Mesodermal cell (in vitro differentiated cells): Measurements from ENCODE around the gene UGGT1.
"Not testable (repeated sequence)": the region's sequence is repeated elsewhere in the genome, so short reads cannot be mapped to it uniquely, and the experiment has no call there.

Experiments
- H3K27ac ChIP-seq: 2 replicates; pipeline ENCODE4 v1.7.0; 2013; ENCODE audit warnings: mild to moderate bottlenecking, low read depth, low read length, moderate library complexity; ENCODE audit not compliant: severe bottlenecking
- H3K36me3 ChIP-seq: 2 replicates; pipeline ENCODE4 v1.7.1; 2013; ENCODE audit warnings: mild to moderate bottlenecking, low read length, moderate library complexity; ENCODE audit not compliant: control insufficient read depth, insufficient read depth
- H3K4me1 ChIP-seq: one replicate; pipeline ENCODE4 v1.7.1; 2013; ENCODE audit warnings: mild to moderate bottlenecking, low read length; ENCODE audit not compliant: insufficient read depth, control insufficient read depth, poor library complexity, severe bottlenecking
- H3K4me3 ChIP-seq: 2 replicates; pipeline ENCODE4 v1.7.0; 2013; ENCODE audit warnings: low read length, control low read depth, mild to moderate bottlenecking; ENCODE audit not compliant: insufficient read depth, poor library complexity, severe bottlenecking; ENCODE audit errors: extremely low read depth
- H3K9me3 ChIP-seq: 2 replicates; pipeline ENCODE4 v1.7.1; 2013; ENCODE audit warnings: mild to moderate bottlenecking, low read length, moderate library complexity; ENCODE audit not compliant: control insufficient read depth
- WGBS, 2 experiments: methylation state at CpG; one replicate each; pipeline ENCODE4 v1.1.5; 2013; ENCODE audit warnings: missing lambda C conversion rate in 2 of 2; ENCODE audit not compliant: insufficient coverage in 2 of 2; 5-methylcytosine and 5-hydroxymethylcytosine counted together

The UGGT1 gene

DNA sequence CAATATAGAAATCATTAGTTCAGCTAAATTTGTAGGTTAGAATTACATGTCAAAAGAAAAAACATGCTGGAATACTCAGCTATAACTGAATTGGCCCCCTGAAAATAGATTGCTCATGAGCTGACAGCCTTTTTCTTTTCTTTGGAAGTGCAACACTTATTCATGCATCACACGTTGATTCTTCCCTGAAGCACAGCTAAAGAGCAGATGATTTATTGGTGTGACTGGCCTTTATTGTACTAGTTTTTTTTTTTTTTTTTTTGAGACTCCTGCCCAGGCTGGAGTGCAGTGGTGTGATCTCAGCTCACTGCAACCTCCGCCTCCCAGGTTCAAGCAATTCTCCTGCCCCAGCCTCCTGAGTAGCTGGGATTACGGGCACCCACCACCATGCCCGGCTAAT, 83.1 kb downstream of the UGGT1 start:
- not testable (repeated sequence) for H3K4me3 ChIP-seq, H3K27ac ChIP-seq, H3K4me1 ChIP-seq, H3K9me3 ChIP-seq
- H3K36me3 ChIP-seq = peaks cover 93% of the 10 kb centered on the region
- no CpG with 5 or more reads among the region's 4 CpGs for WGBS, 2 experiments

DNA sequence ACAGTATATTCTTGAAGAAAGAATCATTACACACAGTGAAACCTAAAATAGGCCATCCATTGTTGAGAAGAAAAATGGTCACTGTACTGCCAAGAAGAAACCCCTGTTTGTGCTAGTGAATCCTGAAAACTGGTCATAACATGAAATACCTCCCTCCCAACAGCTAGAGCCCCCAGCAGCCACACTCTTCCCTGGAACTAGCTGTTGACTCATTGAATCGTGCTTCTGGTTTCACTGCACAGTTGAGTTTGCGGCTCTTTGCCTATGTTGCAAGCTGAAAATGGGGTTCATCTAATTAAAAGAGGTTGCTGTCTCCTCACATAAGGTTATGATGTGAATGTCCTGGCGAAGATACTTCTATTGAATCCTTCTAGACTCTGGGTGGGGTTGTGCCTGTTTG, 86.3 kb downstream of the UGGT1 start:
- Histone ChIP-seq H3K4me3 (no peak overlapping the region), H3K4me1 (no peaks in the 10 kb centered on the region), H3K27ac (no peak overlapping the region), H3K9me3 (no peaks in the 10 kb centered on the region), H3K36me3 (peaks cover 93% of the 10 kb centered on the region)
- WGBS, 2 experiments = 100% methylated on average over 2 of the region's 3 CpGs; no CpG with 5 or more reads in 1 of the 2 experiments

DNA sequence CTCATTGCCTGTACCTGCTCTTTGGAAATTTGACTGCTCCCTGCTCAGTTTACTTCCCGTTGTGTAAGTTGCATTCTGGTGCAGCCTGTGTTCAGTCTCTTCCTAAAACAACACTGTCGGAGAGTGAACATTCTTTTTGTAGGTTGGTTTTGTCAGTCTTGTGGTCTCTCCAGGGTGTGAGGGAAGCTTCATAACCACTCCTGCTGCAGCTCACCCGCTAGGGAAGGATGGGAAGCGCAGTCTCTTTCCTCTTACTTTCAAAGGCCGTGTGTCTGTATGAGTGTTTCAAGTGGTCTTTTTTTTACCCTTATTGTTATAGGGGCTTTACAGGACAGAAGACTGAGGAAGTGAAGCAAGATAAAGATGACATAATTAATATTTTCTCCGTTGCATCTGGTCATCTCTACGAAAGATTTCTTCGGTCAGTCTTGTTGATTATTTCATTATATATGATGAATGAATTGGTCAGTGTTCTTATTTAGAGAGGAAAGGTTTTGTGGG, 87.2 kb downstream of the UGGT1 start:
- Histone ChIP-seq H3K4me3 (no peak overlapping the region), H3K4me1 (no peaks in the 10 kb centered on the region), H3K9me3 (no peaks in the 10 kb centered on the region), H3K27ac (no peak overlapping the region), H3K36me3 (peaks cover 88% of the 10 kb centered on the region)
- WGBS, 2 experiments = 83 to 95% methylated on average over 3 to 4 of the region's 8 CpGs

DNA sequence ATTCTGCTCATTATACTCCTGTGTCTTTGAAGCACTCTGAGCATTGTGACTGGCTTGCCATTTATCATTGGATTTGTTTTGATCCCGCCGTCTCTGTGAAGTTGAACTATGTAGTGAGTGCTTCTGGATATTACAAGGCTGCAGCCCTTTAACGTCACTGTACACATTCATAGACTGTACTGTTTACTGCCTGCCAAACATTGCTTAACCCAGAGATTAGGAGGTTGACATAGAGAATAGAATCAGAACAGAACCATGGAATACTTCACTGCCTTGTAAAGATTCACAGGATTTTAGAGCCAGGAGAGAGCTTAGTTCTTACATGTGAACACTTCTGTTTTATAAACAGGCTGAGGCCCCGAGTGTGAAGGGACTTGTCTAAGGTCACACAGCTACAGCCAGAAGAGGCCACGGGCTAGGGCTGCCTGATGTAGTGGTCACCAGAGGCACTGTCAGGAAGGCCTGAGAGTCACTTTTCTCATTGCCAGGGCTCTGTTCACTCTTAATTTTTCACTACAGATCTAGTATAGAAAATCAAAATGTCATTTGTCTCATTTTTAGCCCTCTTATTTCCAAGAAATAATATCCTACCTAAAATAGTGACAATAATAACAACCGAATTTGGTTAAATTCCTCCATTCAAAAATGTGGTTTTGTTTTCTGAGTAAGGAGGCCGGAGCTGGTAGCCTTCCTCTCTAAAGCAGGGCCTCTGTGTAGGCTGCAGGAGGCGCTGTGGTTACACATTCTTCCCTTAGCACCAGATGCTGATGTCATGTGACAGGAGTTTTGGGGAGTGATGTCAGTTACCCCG, 87.9 kb downstream of the UGGT1 start:
- H3K9me3 ChIP-seq = no peaks in the 10 kb centered on the region
- H3K36me3 ChIP-seq = peaks cover 87% of the 10 kb centered on the region
- H3K4me3 ChIP-seq = no peak overlapping the region
- WGBS, 2 experiments = 80% methylated on average over 1 to 5 of the region's 9 CpGs
- no peak overlapping the region for H3K27ac ChIP-seq
- no peaks in the 10 kb centered on the region for H3K4me1 ChIP-seq

DNA sequence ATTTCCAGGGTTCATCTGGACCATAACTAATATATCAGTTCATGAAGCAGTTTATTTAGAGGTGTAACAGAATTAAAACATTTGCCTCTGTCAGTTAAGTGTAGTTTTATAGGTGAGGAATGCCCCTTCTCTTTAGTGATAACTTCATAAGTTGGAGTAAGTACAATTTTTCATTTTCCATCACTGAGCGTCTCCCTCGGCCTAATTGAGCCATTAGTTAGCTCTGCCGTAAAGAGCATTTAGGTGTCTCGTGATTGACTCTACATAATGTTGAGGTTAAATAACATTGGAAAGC, 88.4 kb downstream of the UGGT1 start:
- peaks cover 82% of the 10 kb centered on the region for H3K36me3 ChIP-seq
- no peak overlapping the region for H3K27ac ChIP-seq
- no peak overlapping the region for H3K4me3 ChIP-seq
- H3K9me3 ChIP-seq = no peaks in the 10 kb centered on the region
- whole genome bisulfite sequencing, 2 experiments = 67 to 90% methylated on average over 3 to 4 of the region's 4 CpGs
- no peaks in the 10 kb centered on the region for H3K4me1 ChIP-seq

DNA sequence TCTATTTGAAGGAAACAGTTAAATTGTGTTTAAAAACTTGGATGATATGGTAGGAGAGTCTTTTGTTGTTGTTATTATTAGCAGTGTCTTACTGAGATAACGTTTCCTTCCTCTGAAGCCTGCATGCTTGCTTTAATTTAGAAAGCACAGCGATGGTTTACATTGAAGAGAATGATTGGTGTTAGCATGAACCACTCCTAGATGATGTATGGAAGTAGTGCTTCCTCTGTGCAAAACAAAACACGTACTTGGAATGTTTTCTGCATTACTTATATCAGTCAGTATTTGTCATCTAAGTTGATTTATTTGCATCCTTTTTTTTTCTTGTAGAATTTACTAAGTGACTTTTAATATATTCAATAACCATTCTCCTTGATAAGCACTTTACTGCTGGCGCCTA, 89.0 kb downstream of the UGGT1 start:
- H3K9me3 ChIP-seq = no peaks in the 10 kb centered on the region
- no peak overlapping the region for H3K27ac ChIP-seq
- 80 to 90% methylated on average over 1 to 2 of the region's 4 CpGs for WGBS, 2 experiments
- H3K4me3 ChIP-seq = no peak overlapping the region
- H3K36me3 ChIP-seq = peaks cover 82% of the 10 kb centered on the region
- no peaks in the 10 kb centered on the region for H3K4me1 ChIP-seq

DNA sequence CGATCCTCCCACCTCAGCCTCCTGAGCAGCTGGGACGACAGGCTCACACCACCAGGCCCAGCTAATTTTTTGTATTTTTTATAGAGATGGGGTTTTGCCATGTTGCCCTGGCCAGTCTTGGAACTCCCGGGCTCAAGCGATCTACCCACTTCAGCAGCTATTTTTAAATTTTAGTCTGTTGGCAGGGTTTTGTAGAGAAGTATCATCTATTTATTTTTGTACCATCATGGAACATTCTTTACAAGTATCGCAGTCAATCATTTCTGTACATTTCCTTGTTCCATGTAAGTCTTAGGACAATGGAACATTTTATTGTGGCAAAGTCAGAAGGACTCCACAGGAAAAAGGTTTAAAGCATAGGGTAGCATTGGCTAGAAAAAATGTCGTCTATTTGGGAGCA, 94.6 kb downstream of the UGGT1 start:
- Histone ChIP-seq H3K36me3 (peaks cover 75% of the 10 kb centered on the region), H3K9me3 (no peaks in the 10 kb centered on the region), H3K27ac (no peak overlapping the region), H3K4me1 (peaks cover 10% of the 10 kb centered on the region), H3K4me3 (no peak overlapping the region)
- WGBS, 2 experiments = 90 to 100% methylated on average over 1 to 3 of the region's 6 CpGs

DNA sequence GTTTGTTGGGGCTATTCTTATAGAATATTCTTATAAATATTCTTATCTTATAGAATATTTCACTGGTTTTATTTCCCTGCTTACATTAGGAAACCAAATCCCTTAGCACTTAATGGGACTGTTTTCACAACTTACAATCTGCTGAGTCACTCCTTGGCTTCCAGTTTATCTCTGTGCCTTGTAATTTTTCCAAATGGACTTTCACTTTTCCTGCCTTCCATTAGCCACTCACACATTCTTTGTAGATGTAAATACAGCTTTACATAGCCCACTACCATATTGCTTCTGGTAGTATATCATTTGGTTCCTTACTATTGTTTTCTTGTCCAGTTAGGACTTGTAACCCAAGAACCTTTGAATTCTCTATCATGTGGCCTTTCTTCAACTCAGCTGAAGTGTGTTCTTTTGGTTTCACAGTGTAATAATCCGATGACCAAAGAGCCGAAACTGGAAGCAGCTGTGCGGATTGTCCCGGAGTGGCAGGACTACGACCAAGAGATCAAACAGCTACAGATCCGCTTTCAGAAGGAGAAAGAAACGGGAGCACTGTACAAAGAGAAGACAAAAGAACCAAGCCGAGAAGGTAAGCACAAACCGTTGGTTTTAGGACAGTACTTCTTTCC, 96.1 kb downstream of the UGGT1 start:
- no peak overlapping the region for H3K4me3 ChIP-seq
- peak overlapping the region; percentile 57 for H3K27ac ChIP-seq

DNA sequence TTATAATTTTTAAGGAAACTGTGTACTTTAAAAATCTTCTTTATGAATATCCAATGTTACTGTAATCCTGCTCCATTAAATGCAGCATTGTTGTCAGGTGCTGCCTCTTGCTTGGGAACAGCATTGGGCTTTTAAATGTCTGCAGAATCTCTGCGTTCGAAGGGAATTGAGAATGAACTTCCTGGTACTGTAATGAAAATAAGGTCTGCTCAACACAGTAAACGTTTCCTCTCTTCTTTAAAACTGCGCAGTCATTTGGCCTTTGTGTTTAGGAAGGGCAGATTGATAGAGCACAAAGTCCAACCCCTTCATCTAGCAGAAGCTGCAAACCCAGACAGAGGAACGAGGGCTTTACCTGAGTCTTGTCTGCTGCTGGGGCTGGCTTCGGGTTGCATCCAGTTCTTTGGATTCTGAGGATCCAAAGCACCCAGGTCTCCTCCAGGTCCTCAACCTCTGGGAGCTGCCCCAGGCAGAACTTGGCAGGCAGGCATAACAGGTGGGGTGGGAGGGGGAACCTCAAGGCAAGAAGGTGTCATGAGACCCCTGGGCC, 104.5 kb downstream of the UGGT1 start:
- H3K4me3 ChIP-seq = no peak overlapping the region
- no peaks in the 10 kb centered on the region for H3K9me3 ChIP-seq
- peaks cover 26% of the 10 kb centered on the region for H3K36me3 ChIP-seq
- no peaks in the 10 kb centered on the region for H3K4me1 ChIP-seq
- H3K27ac ChIP-seq = no peak overlapping the region
- 93 to 100% methylated on average over 3 to 4 of the region's 6 CpGs for WGBS, 2 experiments

More for the DNA sequence above, 96.1 kb downstream of the UGGT1 start:
- Histone ChIP-seq H3K9me3 (no peaks in the 10 kb centered on the region), H3K4me1 (peaks cover 10% of the 10 kb centered on the region), H3K36me3 (peaks cover 68% of the 10 kb centered on the region)
- 90 to 93% methylated on average over 7 to 8 of the region's 9 CpGs for WGBS, 2 experiments

DNA sequence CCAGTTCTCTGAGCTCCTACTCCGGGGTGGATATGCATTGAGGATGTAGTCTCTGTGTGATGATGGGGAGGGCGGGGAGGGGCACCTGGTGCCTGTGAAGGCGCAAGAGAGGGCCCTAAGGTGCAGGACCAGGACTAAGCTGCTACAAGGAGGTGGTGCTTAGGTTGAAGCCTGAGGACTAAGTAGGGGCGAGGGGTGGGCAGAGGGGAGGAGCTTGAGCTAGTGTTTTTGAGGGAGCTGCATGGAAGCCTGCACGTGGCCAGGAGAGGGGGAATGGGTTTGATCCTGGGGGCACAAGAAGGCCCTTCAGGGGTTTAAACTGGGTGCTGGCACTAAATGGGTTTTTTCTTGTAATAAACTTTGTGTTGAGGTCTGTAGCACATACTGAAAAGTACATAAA, 105.0 kb downstream of the UGGT1 start:
- 70 to 76% methylated on average over 3 to 4 of the region's 5 CpGs for WGBS, 2 experiments
- no peak overlapping the region for H3K4me3 ChIP-seq
- no peak overlapping the region for H3K27ac ChIP-seq
- peaks cover 21% of the 10 kb centered on the region for H3K36me3 ChIP-seq
- H3K4me1 ChIP-seq = no peaks in the 10 kb centered on the region
- no peaks in the 10 kb centered on the region for H3K9me3 ChIP-seq

DNA sequence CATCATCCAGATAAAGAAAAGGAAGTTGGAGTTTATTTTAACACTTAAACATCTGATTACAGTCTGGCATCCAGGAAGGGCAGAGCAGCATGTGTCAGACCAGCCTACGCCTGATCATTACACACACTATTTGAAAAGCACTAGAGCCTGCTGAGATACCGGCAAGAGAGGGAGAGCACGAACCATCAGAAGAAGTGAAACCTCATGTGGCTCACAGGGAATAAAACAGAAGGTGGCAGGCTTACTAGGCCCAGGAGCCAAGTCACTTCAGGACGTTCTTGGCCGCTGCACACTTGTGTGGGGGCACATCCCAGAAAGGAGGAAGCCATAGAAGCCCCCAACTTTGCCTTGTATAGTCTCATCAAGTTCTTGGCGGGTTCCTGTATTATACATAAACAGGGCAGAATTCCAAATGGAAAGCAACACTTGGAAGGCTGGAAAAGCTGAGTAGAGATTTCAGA, 105.5 kb downstream of the UGGT1 start:
- Histone ChIP-seq H3K4me1 (no peaks in the 10 kb centered on the region), H3K27ac (no peak overlapping the region), H3K4me3 (no peak overlapping the region), H3K9me3 (no peaks in the 10 kb centered on the region), H3K36me3 (peaks cover 16% of the 10 kb centered on the region)
- WGBS, 2 experiments = 81 to 86% methylated on average over 4 to 5 of the region's 6 CpGs
